ENCODE measurements around the gene KLHL3. TPM values are rescaled to one million over a fixed set of nuclear protein-coding genes. Genes with fewer than 3 reads are reported as not detected.

KLHL3 gene
- total RNA-seq, 1 donor from 2014 or later, result 28.6 TPM

GRCh38 chr5:137708796-137709559 lies 26.9 kb downstream of the KLHL3 start:
- DNase-seq (ENCODE audit: low read depth in 2 of 2), result no peak

GRCh38 chr5:137708062-137708461 lies 27.8 kb downstream of the KLHL3 start:
- no peak for DNase-seq (ENCODE audit: low read depth in 2 of 2)

- DNase-seq (ENCODE audit: low read depth in 2 of 2), result peak; percentile 19 to 88
These were observed 29.0 kb downstream of the KLHL3 start for GRCh38 chr5:137706841-137707240.

GRCh38 chr5:137705106-137705505 lies 30.8 kb downstream of the KLHL3 start:
- DNase-seq (ENCODE audit: low read depth in 2 of 2), result no peak

- DNase-seq (ENCODE audit: low read depth in 2 of 2), result no peak
These were observed 32.3 kb downstream of the KLHL3 start for GRCh38 chr5:137703565-137703964.

GRCh38 chr5:137700282-137700680 lies 35.6 kb downstream of the KLHL3 start:
- DNase-seq (ENCODE audit: low read depth in 2 of 2), result no peak

GRCh38 chr5:137699336-137700281 lies 36.3 kb downstream of the KLHL3 start:
- DNase-seq (ENCODE audit: low read depth in 2 of 2), result peak in 1 of 2 donors; percentile 37

GRCh38 chr5:137696481-137696880 lies 39.4 kb downstream of the KLHL3 start:
- DNase-seq (ENCODE audit: low read depth in 2 of 2), result peak; percentile 61 to 86

- DNase-seq (ENCODE audit: low read depth in 2 of 2), result peak; percentile 87 to 92
These were observed 40.0 kb downstream of the KLHL3 start for GRCh38 chr5:137695651-137696428.

- DNase-seq (ENCODE audit: low read depth in 2 of 2), result no peak
These were observed 41.8 kb downstream of the KLHL3 start for GRCh38 chr5:137693951-137694721.

GRCh38 chr5:137693307-137693950 lies 42.5 kb downstream of the KLHL3 start:
- no peak for DNase-seq (ENCODE audit: low read depth in 2 of 2)

- DNase-seq (ENCODE audit: low read depth in 2 of 2), result no peak
These were observed 46.6 kb downstream of the KLHL3 start for GRCh38 chr5:137689306-137689705.

- peak; percentile 32 to 39 for DNase-seq (ENCODE audit: low read depth in 2 of 2)
These were observed 47.6 kb downstream of the KLHL3 start for GRCh38 chr5:137688210-137688840.

GRCh38 chr5:137684761-137685160 lies 51.1 kb downstream of the KLHL3 start:
- DNase-seq (ENCODE audit: low read depth in 2 of 2), result peak; percentile 18 to 50

GRCh38 chr5:137681191-137681590 lies 54.7 kb downstream of the KLHL3 start:
- no peak for DNase-seq (ENCODE audit: low read depth in 2 of 2)

- peak in 1 of 2 donors; percentile 51 for DNase-seq (ENCODE audit: low read depth in 2 of 2)
These were observed 56.0 kb downstream of the KLHL3 start for GRCh38 chr5:137679910-137680309.

GRCh38 chr5:137679195-137679594 lies 56.7 kb downstream of the KLHL3 start:
- no peak for DNase-seq (ENCODE audit: low read depth in 2 of 2)

GRCh38 chr5:137672881-137673280 lies 63.0 kb downstream of the KLHL3 start:
- no peak for DNase-seq (ENCODE audit: low read depth in 2 of 2)

GRCh38 chr5:137672001-137672400 lies 63.9 kb downstream of the KLHL3 start:
- DNase-seq (ENCODE audit: low read depth in 2 of 2), result no peak

GRCh38 chr5:137669811-137670210 lies 66.1 kb downstream of the KLHL3 start:
- peak in 1 of 2 donors; percentile 44 for DNase-seq (ENCODE audit: low read depth in 2 of 2)

All from lung microvascular endothelial cell (primary cell).